GM12865 (cell line): ENCODE measurements around the gene PLD5.

Experiments used
- DNase-seq: peaks from one replicate; pipeline ENCODE4 v3.0.0; 2010; ENCODE audit warnings: low read depth
- H3K4me3 ChIP-seq: 2 replicates; pipeline ENCODE4 v1.5.1; 2011; ENCODE audit warnings: mild to moderate bottlenecking, low read depth, low read length, control low read depth
- TF ChIP-seq, protein P1 (sequence below): IDR thresholded peaks from 2 replicates; pipeline ENCODE4 v1.5.1; 2011; ENCODE audit warnings: low read length, control low read depth, low read depth, inconsistent platforms; ENCODE audit not compliant: insufficient read depth; ENCODE audit errors: missing control alignments

The PLD5 gene

DNA sequence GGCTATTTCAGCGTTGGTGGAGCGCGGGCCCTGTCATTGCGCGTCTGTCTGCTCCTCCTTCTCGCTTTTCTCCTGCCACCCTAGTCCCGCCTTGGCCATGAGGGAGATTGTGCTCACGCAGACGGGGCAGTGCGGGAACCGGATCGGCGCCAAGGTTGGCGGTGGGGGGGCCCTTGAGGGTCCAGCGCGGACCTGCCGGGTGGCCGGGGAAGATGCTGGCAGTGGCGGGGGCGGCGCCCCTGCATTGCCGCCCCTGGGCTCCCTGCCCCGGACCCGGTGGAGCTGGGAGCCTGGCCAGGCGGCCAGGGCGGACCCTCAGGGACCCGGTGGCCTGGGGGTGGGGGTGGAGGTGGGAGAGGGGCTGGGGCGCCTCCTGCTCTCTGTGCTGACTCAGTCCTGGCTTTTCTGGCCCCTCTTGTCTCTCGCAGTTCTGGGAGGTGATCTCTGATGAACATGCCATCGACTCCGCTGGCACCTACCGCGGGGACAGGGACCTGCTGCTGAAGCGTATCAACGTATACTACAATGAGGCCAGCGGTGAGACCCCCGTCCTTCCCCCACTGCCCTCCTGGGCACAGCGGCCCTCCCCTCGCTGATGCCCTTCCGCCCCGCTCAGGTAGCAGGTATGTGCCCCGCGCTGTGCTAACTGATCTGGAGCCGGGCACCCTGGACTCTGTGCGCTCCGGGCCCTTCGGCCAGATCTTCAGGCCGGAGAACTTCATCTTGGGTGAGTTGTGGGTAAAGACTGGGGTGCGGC is 467.3 kb downstream of the PLD5 start:
- no peak overlapping the region for H3K4me3 ChIP-seq
- no peak for DNase-seq
- TF ChIP-seq, protein P1, sequence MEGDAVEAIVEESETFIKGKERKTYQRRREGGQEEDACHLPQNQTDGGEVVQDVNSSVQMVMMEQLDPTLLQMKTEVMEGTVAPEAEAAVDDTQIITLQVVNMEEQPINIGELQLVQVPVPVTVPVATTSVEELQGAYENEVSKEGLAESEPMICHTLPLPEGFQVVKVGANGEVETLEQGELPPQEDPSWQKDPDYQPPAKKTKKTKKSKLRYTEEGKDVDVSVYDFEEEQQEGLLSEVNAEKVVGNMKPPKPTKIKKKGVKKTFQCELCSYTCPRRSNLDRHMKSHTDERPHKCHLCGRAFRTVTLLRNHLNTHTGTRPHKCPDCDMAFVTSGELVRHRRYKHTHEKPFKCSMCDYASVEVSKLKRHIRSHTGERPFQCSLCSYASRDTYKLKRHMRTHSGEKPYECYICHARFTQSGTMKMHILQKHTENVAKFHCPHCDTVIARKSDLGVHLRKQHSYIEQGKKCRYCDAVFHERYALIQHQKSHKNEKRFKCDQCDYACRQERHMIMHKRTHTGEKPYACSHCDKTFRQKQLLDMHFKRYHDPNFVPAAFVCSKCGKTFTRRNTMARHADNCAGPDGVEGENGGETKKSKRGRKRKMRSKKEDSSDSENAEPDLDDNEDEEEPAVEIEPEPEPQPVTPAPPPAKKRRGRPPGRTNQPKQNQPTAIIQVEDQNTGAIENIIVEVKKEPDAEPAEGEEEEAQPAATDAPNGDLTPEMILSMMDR, result no peak

DNA sequence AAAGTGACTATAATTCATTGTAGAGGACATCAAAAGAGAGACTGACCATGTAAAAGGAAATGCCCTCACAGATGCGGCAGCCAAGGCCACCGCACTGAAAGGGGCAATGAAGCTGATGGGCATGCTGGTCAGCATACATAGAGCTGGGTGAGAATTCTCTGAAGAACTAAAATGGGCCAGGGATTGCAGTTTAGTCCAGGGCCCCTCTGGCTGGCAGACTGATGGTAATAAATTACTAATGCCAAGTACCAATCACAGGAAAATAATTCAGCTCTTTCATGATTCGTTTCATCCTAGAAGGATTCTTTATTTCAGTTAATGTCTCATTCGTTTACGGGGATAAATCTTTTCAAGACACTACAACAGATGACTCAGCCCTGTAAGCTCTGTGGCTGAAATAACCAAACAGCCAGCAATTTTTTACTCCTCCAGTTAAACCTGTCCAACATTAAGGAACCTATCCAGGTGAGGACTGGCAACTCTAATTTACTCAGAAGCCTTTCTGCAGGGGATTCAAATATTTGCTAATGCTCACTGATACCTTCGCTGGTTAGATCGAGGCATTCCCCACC is 468.7 kb downstream of the PLD5 start:
- TF ChIP-seq, protein P1, result no peak
- DNase-seq, result no peak

DNA sequence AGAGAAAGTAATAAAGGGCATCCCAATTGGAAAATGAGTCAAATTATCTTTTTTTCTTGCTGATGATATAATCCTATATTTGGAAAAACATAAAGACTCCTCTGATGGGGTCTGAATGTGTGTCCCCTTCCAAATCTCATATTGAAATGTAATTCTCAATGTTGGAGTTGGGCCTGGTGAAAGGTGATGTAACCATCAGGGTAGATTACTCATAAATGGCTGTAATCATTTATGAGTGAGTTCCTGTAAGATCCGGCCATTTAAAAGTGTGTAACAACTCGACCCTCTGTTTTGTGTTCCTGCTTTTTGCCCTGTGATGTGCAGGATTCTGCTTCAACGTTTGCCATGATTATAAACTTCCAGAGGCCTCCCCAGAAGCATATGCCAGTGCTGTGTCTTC is 481.3 kb downstream of the PLD5 start:
- TF ChIP-seq, protein P1, result no peak
- DNase-seq, result no peak
- no peak overlapping the region for H3K4me3 ChIP-seq

More for the DNA sequence above, 468.7 kb downstream of the PLD5 start:
- no peak overlapping the region for H3K4me3 ChIP-seq

DNA sequence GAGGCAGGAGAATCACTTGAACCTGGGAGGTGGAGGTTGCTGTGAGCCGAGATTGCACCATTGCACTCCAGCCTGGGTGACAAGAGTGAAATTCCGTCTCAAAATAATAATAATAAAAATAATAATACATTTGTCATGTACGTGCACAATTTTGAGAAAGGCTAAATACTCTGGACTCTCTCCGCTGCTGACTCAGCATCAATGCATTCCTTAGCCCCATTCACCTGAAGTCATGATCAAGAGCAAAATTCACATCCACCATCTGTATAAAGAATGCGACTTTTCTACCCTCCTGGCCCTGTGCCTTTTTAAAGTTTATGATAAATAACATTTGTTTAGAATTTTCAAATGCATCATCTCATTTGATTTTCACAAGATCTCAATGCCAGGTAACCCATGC is 490.1 kb downstream of the PLD5 start:
- TF ChIP-seq, protein P1, result no peak

DNA sequence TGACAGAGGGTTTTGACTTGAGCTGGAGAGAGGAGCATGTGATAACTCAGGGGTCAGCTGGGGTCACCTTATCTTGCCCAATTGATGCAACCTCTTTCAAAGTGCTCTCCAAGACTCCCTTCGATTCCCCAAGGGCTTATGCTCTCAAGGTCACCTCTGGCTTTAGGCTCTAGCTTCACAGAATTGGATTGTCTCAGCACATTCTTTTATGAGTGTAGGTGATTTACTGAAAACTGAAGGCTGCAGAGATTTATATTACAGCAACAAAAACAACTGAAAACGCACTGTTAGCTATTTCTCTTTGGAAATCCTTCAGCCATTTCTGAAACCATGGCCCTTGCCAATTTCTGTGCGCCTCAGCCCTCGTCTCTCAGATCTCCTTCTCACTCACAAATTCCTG is 491.1 kb downstream of the PLD5 start:
- TF ChIP-seq, protein P1, result no peak
- H3K4me3 ChIP-seq, result no peak overlapping the region
- DNase-seq, result no peak

More for the DNA sequence above, 490.1 kb downstream of the PLD5 start:
- no peak overlapping the region for H3K4me3 ChIP-seq
- DNase-seq, result no peak
